Measurements from ENCODE around the gene HIPK2. TPM values are rescaled to one million over a fixed set of nuclear protein-coding genes. Genes with fewer than 3 reads are reported as not detected.

HIPK2 gene
- total RNA-seq, 4 donors from 2014 or later: 20.9 to 40.9 (median 26.7) TPM

DNA sequence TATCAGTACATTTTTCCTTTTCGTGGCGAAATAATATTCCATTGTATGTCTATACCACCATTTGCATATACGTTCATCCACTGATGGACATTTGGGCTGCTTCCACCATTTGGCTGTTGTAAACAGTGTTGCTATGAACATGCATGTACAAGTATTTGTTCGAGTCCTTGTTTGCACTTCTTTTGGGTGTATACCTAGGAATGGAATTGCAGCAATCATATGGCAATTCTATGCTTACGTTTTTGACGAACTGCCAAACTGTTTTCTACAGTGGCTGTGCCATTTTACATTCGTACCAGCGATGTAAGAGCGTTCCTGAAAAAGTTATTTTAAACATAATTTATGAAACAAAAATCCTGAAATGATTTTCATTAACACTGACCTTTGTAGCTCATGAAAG, 79.5 kb downstream of the HIPK2 start:
- no peak overlapping the region for H3K4me3 ChIP-seq
- H3K4me1 ChIP-seq: peaks cover 34 to 49% (median 45%) of the 10 kb centered on the region in 4 donors
- WGBS: 96% methylated on average over 9 of the region's 9 CpGs
- H3K9me3 ChIP-seq: no peaks in the 10 kb centered on the region
- no peaks in the 10 kb centered on the region for H3K27me3 ChIP-seq
- no peak overlapping the region for H3K27ac ChIP-seq (replicated peaks in 1 of 4)
- TF ChIP-seq, protein P1, sequence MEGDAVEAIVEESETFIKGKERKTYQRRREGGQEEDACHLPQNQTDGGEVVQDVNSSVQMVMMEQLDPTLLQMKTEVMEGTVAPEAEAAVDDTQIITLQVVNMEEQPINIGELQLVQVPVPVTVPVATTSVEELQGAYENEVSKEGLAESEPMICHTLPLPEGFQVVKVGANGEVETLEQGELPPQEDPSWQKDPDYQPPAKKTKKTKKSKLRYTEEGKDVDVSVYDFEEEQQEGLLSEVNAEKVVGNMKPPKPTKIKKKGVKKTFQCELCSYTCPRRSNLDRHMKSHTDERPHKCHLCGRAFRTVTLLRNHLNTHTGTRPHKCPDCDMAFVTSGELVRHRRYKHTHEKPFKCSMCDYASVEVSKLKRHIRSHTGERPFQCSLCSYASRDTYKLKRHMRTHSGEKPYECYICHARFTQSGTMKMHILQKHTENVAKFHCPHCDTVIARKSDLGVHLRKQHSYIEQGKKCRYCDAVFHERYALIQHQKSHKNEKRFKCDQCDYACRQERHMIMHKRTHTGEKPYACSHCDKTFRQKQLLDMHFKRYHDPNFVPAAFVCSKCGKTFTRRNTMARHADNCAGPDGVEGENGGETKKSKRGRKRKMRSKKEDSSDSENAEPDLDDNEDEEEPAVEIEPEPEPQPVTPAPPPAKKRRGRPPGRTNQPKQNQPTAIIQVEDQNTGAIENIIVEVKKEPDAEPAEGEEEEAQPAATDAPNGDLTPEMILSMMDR (IDR thresholded peaks at IDR 0.05): no peak
- TF ChIP-seq POLR2AphosphoS5 (IDR thresholded peaks at IDR 0.05): no peak
- no peak for DNase-seq (ENCODE audit: extremely low spot score)
- intact Hi-C loops (cut with DNase I): no loop called here
- peaks cover 0 to 36% (median 0%) of the 10 kb centered on the region in 4 donors for H3K36me3 ChIP-seq

DNA sequence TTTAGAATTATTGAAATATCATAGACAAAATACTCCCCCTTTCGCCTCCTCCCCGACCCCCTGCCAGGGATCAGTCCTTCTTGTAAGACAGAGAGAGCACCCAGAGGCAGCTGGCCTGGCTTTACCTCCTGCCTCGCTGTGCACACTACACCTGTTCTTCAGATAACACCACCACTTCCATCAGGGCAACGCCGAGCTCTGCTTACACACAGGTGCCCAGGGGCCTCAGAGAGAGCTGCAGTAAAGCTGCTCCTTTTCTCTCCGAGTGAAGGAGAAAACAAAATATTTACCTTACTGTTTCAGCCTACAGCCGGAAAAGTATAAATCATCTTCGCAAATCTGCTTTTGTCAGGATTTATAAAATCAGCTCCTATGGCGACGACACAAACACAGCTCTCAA, 80.7 kb downstream of the HIPK2 start:
- Histone ChIP-seq H3K4me1 (peaks cover 22 to 42% (median 32%) of the 10 kb centered on the region in 4 donors), H3K27ac (replicated peaks in 1 of 4) (no peak overlapping the region), H3K36me3 (peaks cover 0 to 36% (median 0%) of the 10 kb centered on the region in 4 donors), H3K4me3 (no peak overlapping the region), H3K9me3 (no peaks in the 10 kb centered on the region), H3K27me3 (no peaks in the 10 kb centered on the region)
- TF ChIP-seq POLR2AphosphoS5 (IDR thresholded peaks at IDR 0.05) (no peak), POLR2A (IDR thresholded peaks at IDR 0.05; ENCODE audit: low read depth) (no peak), EP300 (IDR thresholded peaks at IDR 0.05) (no peak)
- TF ChIP-seq, protein P1 (IDR thresholded peaks at IDR 0.05): no peak
- DNase-seq (ENCODE audit: extremely low spot score): no peak
- intact Hi-C loops (cut with DNase I): no loop called here
- 76% methylated on average over 10 of the region's 10 CpGs for WGBS

DNA sequence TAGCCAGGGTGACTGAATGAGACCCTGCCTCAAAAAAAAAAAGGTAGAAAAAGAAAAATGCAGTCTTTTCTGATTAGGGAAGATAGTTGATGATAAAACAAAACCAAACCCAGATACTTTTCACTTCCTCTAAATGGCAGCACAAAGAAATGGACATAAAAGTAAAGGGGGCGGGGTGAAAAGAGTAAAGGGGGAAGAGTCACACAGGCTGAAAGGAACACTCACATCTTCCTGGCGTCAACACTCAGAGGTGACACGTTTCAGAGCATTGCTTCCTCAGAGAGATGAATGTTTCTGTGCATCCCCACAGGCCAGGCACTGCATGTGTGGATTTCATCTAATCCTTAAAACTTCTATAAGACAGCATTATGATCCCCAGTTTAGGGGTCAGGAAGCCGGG, 81.2 kb downstream of the HIPK2 start:
- no peak overlapping the region for H3K4me3 ChIP-seq
- WGBS: 56% methylated on average over 4 of the region's 4 CpGs
- intact Hi-C loops (cut with DNase I): no loop called here

DNA sequence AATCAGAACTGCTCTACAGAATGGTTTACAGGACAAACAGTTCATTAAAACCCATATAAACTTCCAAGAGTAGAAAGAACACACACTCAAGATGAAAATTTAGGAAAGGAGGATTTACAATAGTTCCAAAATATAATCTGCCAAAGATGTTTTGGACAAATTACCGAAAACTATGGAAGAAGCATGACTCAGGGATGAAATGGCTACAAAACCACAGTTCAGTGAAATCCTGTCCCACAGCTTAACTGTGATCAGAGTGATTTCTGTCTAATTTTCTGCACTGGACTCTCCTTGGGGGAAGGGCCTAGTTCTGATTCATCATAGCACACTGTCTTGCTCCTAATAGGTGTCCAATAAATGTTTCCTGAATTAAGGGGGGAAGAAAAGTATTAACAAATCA, 82.2 kb downstream of the HIPK2 start:
- WGBS: 88% methylated on average over 1 of the region's 1 CpG
- H3K36me3 ChIP-seq: peaks cover 0 to 41% (median 0%) of the 10 kb centered on the region in 4 donors
- intact Hi-C loops (cut with DNase I): no loop called here
- H3K4me1 ChIP-seq: peaks cover 24 to 33% (median 32%) of the 10 kb centered on the region in 4 donors
- H3K9me3 ChIP-seq: no peaks in the 10 kb centered on the region
- no peaks in the 10 kb centered on the region for H3K27me3 ChIP-seq
- TF ChIP-seq POLR2AphosphoS5 (IDR thresholded peaks at IDR 0.05) (no peak), EP300 (IDR thresholded peaks at IDR 0.05) (no peak), POLR2A (IDR thresholded peaks at IDR 0.05; ENCODE audit: low read depth) (no peak)
- TF ChIP-seq, protein P1 (IDR thresholded peaks at IDR 0.05): no peak
- H3K4me3 ChIP-seq: no peak overlapping the region
- no peak for DNase-seq (ENCODE audit: extremely low spot score)
- no peak overlapping the region for H3K27ac ChIP-seq (replicated peaks in 1 of 4)

More for the DNA sequence above, 81.2 kb downstream of the HIPK2 start:
- Histone ChIP-seq H3K4me1 (peaks cover 21 to 40% (median 31%) of the 10 kb centered on the region in 4 donors), H3K27ac (replicated peaks in 1 of 4) (no peak overlapping the region), H3K36me3 (peaks cover 0 to 36% (median 0%) of the 10 kb centered on the region in 4 donors), H3K9me3 (no peaks in the 10 kb centered on the region), H3K27me3 (no peaks in the 10 kb centered on the region)
- no peak for DNase-seq (ENCODE audit: extremely low spot score)
- TF ChIP-seq POLR2A (IDR thresholded peaks at IDR 0.05; ENCODE audit: low read depth): no peak
- TF ChIP-seq POLR2AphosphoS5 (IDR thresholded peaks at IDR 0.05): no peak

DNA sequence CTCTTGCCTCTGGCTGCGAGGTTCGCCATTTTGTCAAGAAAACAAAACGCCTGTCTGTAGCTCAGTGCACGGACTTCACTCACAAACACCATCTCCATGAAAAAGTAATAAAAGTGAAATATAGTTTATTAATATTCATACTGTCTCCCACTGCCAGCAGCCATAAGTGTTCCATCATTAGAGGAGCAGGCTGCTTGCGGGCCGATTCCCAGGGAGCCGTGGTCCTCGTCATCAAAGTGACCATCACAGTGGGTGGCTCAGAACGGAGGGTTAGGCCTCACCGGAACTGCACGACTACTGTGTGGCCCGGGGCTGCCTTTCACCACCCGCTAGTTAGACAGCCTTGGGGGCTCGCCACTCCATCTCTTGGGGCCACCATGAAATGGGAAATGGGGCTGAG, 82.7 kb downstream of the HIPK2 start:
- H3K4me1 ChIP-seq: peaks cover 24 to 32% (median 30%) of the 10 kb centered on the region in 4 donors
- H3K27ac ChIP-seq (replicated peaks in 1 of 4): no peak overlapping the region
- no peaks in the 10 kb centered on the region for H3K27me3 ChIP-seq
- intact Hi-C loops (cut with DNase I): no loop called here
- H3K36me3 ChIP-seq: peaks cover 0 to 43% (median 0%) of the 10 kb centered on the region in 4 donors
- no peaks in the 10 kb centered on the region for H3K9me3 ChIP-seq
- H3K4me3 ChIP-seq: no peak overlapping the region
- no peak for DNase-seq (ENCODE audit: extremely low spot score)
- 91% methylated on average over 14 of the region's 14 CpGs for WGBS
- TF ChIP-seq, protein P1 (IDR thresholded peaks at IDR 0.05): no peak
- TF ChIP-seq EP300 (IDR thresholded peaks at IDR 0.05): no peak
- TF ChIP-seq POLR2AphosphoS5 (IDR thresholded peaks at IDR 0.05): no peak
- no peak for TF ChIP-seq POLR2A (IDR thresholded peaks at IDR 0.05; ENCODE audit: low read depth)
